ENCODE results near the gene MDH2. TPM values are rescaled to one million over a fixed set of nuclear protein-coding genes. Genes with fewer than 3 reads are reported as not detected.

MDH2 gene
- total RNA-seq, 1 experiment from 2014 or later: 313 TPM

Other genes with a start within 250 kb of the MDH2 start
- not detected in 2 replicates for gene CCL24, start 234.3 kb upstream of the MDH2 start, total RNA-seq (2022)
- 50.1 and 55.6 TPM in 2 replicates for gene RHBDD2, start 169.1 kb upstream of the MDH2 start, total RNA-seq (2022)
- gene POR, start 133.0 kb upstream of the MDH2 start, total RNA-seq (2022): 162 and 171 TPM in 2 replicates
- 65.4 and 71.1 TPM in 2 replicates for gene TMEM120A, start 53.5 kb upstream of the MDH2 start, total RNA-seq (2022)
- 42.3 and 49.7 TPM in 2 replicates for gene STYXL1, start 106 bp upstream of the MDH2 start, total RNA-seq (2022)
- gene SRRM3, start 153.8 kb downstream of the MDH2 start, total RNA-seq (2022): 0.86 and 1.7 TPM in 2 replicates

Measured in Caco-2 (cell line).